Activated B cell treated with CpG ODN at 0.5 μM for 24 hours (primary cell): ENCODE results near the gene ZBTB47. TPM values are rescaled to one million over a fixed set of nuclear protein-coding genes. Genes with fewer than 3 reads are reported as not detected.

ENCODE experiments used
- ATAC-seq: fragments of 200-7000 bp; cut with Tn5 transposase; one replicate; pipeline ENCODE4 v1.10.0; 2021; ENCODE audit warnings: low read depth, mild to moderate bottlenecking, moderate library complexity
- CTCF ChIA-PET: fragments of 350-600 bp; sonication (Branson Sonifier 250); formaldehyde crosslinking; loops from one replicate; lab custom pipeline; 2021; ENCODE audit warnings: antibody characterized with exemption; lab: Charles Lee
- POLR2A ChIA-PET: fragments of 350-600 bp; sonication (Branson Sonifier 250); formaldehyde crosslinking; loops from one replicate; lab custom pipeline; 2021; ENCODE audit warnings: antibody characterized with exemption; lab: Charles Lee
- DNase-seq: peaks from one replicate; pipeline ENCODE4 v3.0.0; 2022
- H3K27ac Mint-ChIP-seq: one replicate; pipeline ENCODE4 v1.8.0; 2020; ENCODE audit warnings: mixed read lengths
- H3K27me3 Mint-ChIP-seq: one replicate; pipeline ENCODE4 v1.8.0; 2021; ENCODE audit warnings: mixed read lengths
- H3K36me3 Mint-ChIP-seq: one replicate; pipeline ENCODE4 v1.8.0; 2021; ENCODE audit warnings: low read depth, mixed read lengths
- H3K4me1 Mint-ChIP-seq: one replicate; pipeline ENCODE4 v1.8.0; 2021; ENCODE audit warnings: mixed read lengths
- H3K4me3 Mint-ChIP-seq: one replicate; pipeline ENCODE4 v1.8.0; 2020; ENCODE audit warnings: mild to moderate bottlenecking, mixed read lengths
- H3K9me3 Mint-ChIP-seq: one replicate; pipeline ENCODE4 v1.8.0; 2020; ENCODE audit warnings: mixed read lengths
- CTCF ChIP-seq: fragments of 200-600 bp; IDR thresholded peaks from one replicate; pipeline ENCODE4 v1.8.0; 2022; ENCODE audit warnings: antibody characterized with exemption, mild to moderate bottlenecking
- intact Hi-C: fragments of 100-400 bp; cut with micrococcal nuclease; formaldehyde crosslinking; loops from one replicate; pipeline ENCODE4 v1.15.1; 2024
- total RNA-seq: library from RNA; stranded (reverse); gene quantifications from 2 replicates; pipeline ENCODE4 v1.2.3, GENCODE V29; 2022

ZBTB47 gene
- total RNA-seq, 1 donor from 2014 or later, result 1.1 TPM

- H3K27ac Mint-ChIP-seq, result no peak overlapping the region
- H3K36me3 Mint-ChIP-seq, result peaks cover 66% of the 10 kb centered on the region
- TF ChIP-seq CTCF, result no peak
- no peak overlapping the region for H3K4me3 Mint-ChIP-seq
- ChIA-PET POLR2A (no interaction called here), CTCF (no interaction called here)
- no peaks in the 10 kb centered on the region for H3K27me3 Mint-ChIP-seq
- H3K4me1 Mint-ChIP-seq, result peaks cover 3% of the 10 kb centered on the region
- intact Hi-C loops, result no loop called here
- DNase-seq (no peak), ATAC-seq (no peak)
- H3K9me3 Mint-ChIP-seq, result no peaks in the 10 kb centered on the region
These were observed 20.0 kb upstream of the ZBTB47 start for GRCh38 chr3:42633544-42633943.

DNA sequence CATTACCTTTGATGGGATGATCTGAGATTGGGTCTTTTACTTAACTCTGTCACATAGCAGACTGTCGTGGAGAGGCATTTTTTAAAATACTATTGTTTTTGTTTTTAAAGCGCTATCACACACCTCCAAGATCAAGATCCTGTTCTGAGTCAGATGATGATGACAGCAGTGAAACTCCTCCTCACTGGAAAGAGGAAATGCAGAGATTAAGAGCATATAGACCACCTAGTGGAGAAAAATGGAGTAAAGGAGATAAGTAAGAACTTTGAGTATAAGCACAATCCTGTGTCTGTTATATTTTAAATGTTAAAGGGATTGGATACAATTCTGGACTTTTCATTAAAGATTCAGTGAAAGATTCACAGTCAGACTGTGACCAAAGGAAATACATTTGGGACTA, 18.4 kb upstream of the ZBTB47 start:
- DNase-seq, result no peak
- CTCF ChIA-PET, result no interaction called here

DNA sequence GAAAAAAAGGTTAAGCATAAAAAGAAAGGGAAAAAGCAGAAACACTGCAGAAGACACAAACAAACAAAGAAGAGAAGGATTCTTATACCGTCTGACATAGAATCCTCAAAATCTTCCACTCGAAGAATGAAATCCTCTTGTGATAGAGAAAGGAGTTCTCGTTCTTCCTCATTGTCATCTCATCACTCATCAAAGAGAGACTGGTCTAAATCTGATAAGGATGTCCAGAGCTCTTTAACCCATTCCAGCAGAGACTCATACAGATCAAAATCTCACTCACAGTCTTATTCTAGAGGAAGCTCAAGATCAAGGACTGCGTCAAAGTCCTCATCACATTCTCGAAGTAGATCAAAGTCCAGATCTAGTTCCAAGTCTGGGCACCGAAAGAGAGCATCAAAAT, 16.5 kb upstream of the ZBTB47 start:
- Mint-ChIP-seq H3K27ac (no peak overlapping the region), H3K27me3 (no peaks in the 10 kb centered on the region), H3K4me3 (no peak overlapping the region), H3K36me3 (peaks cover 50% of the 10 kb centered on the region), H3K4me1 (peaks cover 3% of the 10 kb centered on the region), H3K9me3 (no peaks in the 10 kb centered on the region)
- TF ChIP-seq CTCF, result no peak
- POLR2A ChIA-PET, result interaction anchor here (0.7 kb wide), 3 partner anchors 37 to 1650 kb away, joined by 3 to 4 read pairs (median 3); partner anchors contain the start of genes NKTR and SS18L2
- DNase-seq (no peak), ATAC-seq (no peak)
- intact Hi-C loops, result loop anchor here (5.0 kb wide), 1 partner anchor 35 kb away; the partner anchor contains the start of gene NKTR
- CTCF ChIA-PET, result interaction anchor here (0.9 to 1.5 kb wide), 6 partner anchors 60 to 107 kb away, joined by 3 read pairs; no protein-coding TSS in a partner anchor

More for the DNA sequence above, 18.4 kb upstream of the ZBTB47 start:
- Mint-ChIP-seq H3K4me1 (peaks cover 3% of the 10 kb centered on the region), H3K9me3 (no peaks in the 10 kb centered on the region), H3K27me3 (no peaks in the 10 kb centered on the region), H3K36me3 (peaks cover 57% of the 10 kb centered on the region), H3K4me3 (no peak overlapping the region), H3K27ac (no peak overlapping the region)
- no peak for TF ChIP-seq CTCF
- POLR2A ChIA-PET, result no interaction called here
- intact Hi-C loops, result loop anchor here (1.0 to 5.0 kb wide), 4 partner anchors 33 to 133 kb away; partner anchors contain the start of genes NKTR and VIPR1
- peak; percentile 88 for ATAC-seq

DNA sequence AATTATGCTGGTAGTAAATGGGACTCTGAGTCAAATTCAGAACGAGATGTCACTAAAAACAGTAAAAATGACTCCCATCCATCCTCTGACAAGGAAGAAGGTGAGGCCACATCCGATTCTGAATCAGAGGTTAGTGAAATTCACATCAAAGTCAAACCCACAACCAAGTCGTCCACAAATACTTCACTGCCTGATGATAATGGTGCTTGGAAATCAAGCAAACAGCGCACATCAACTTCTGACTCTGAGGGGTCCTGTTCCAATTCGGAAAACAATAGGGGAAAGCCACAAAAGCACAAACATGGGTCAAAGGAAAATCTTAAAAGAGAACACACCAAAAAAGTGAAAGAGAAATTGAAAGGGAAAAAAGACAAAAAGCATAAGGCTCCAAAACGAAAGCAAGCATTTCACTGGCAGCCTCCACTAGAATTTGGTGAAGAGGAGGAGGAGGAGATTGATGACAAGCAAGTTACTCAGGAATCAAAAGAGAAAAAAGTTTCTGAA, 15.1 kb upstream of the ZBTB47 start:
- H3K9me3 Mint-ChIP-seq, result no peaks in the 10 kb centered on the region
- ATAC-seq (no peak), DNase-seq (no peak)
- POLR2A ChIA-PET, result no interaction called here
- intact Hi-C loops, result loop anchor here (5.0 kb wide), 1 partner anchor 36 kb away; the partner anchor contains the start of gene NKTR
- H3K27me3 Mint-ChIP-seq, result no peaks in the 10 kb centered on the region
- no peak overlapping the region for H3K4me3 Mint-ChIP-seq
- no peak overlapping the region for H3K27ac Mint-ChIP-seq
- no peak for TF ChIP-seq CTCF
- peaks cover 50% of the 10 kb centered on the region for H3K36me3 Mint-ChIP-seq
- CTCF ChIA-PET, result no interaction called here
- peaks cover 3% of the 10 kb centered on the region for H3K4me1 Mint-ChIP-seq

DNA sequence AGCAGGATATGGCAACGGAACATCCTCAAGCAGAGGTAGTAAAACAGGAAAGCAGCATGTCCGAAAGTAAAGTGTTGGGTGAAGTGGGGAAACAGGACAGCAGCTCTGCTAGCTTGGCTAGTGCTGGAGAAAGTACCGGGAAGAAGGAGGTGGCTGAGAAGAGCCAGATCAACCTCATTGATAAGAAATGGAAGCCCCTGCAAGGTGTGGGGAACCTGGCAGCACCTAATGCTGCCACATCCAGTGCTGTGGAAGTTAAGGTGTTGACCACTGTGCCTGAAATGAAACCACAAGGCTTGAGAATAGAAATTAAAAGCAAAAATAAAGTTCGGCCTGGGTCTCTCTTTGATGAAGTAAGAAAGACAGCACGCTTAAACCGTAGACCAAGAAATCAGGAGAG, 14.3 kb upstream of the ZBTB47 start:
- POLR2A ChIA-PET, result no interaction called here
- DNase-seq (no peak), ATAC-seq (no peak)
- no peak for TF ChIP-seq CTCF
- H3K27me3 Mint-ChIP-seq, result no peaks in the 10 kb centered on the region
- intact Hi-C loops, result loop anchor here (5.0 kb wide), 1 partner anchor 37 kb away; the partner anchor contains the start of gene NKTR
- CTCF ChIA-PET, result no interaction called here
- no peaks in the 10 kb centered on the region for H3K9me3 Mint-ChIP-seq
- peaks cover 3% of the 10 kb centered on the region for H3K4me1 Mint-ChIP-seq
- no peak overlapping the region for H3K27ac Mint-ChIP-seq
- peaks cover 48% of the 10 kb centered on the region for H3K36me3 Mint-ChIP-seq
- no peak overlapping the region for H3K4me3 Mint-ChIP-seq
